Hindlimb muscle (tissue), 1 donor: Measurements from ENCODE around the gene PER2. TPM values are rescaled to one million over a fixed set of nuclear protein-coding genes. Genes with fewer than 3 reads are reported as not detected.
A peak's percentile ranks its signal among the peaks of the same experiment; 100 is the strongest.
"Not testable (repeated sequence)": the region's sequence is repeated elsewhere in the genome, so short reads cannot be mapped to it uniquely, and the experiment has no call there.

ENCODE experiments used
- DNase-seq: peaks from one replicate; pipeline ENCODE4 v3.0.0-alpha.2; 2013
- polyA plus RNA-seq: library from polyadenylated mRNA; unstranded; fragments of 120-200 nt; gene quantifications from one replicate; pipeline ENCODE4 v1.2.1, GENCODE V29; 2013; ENCODE audit not compliant: insufficient read length

Gene PER2
- polyA plus RNA-seq, 1 donor = 4.4 TPM

- DNase-seq = no peak
Observed at GRCh38 chr2:238286095-238286494, 2.3 kb downstream of the PER2 start.

GRCh38 chr2:238285653-238286082 is 2.7 kb downstream of the PER2 start:
- peak; percentile 87 for DNase-seq

DNA sequence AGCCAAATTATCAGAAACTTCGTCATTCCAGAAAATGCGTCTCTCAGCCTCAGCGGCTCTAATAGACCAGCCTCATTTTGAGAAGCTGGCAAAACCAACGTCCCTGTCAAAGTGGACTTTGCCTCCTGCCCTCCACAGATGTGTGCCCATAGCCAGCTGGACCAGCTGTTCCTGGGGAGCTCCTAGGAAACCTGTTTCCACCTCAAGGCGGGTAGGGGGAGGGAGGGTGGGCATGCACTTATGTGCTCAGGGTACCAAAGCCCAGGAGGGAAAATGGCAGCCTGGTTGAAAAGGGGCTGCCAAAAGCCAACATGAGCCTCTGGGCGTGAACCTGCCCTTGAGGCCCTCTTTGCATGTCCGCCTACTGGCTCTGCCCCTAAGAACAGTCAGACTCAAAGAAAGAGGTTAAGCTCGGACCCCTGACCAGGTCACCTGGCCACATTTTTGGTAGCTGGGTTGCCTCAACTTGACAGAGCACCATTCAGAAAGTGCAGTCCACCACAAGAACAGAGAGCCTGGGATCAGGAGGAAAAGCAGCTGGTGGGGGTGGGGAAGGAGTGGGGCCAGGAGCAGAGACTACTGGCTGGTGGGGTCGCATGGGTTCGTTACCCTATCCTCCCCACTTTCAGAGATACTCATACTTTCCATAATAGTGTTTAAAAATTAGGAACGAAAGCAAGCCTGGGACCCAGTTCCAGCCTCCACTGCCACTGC is 3.5 kb downstream of the PER2 start:
- DNase-seq = no peak

GRCh38 chr2:238282861-238283738 is 5.3 kb downstream of the PER2 start:
- DNase-seq = no peak

DNA sequence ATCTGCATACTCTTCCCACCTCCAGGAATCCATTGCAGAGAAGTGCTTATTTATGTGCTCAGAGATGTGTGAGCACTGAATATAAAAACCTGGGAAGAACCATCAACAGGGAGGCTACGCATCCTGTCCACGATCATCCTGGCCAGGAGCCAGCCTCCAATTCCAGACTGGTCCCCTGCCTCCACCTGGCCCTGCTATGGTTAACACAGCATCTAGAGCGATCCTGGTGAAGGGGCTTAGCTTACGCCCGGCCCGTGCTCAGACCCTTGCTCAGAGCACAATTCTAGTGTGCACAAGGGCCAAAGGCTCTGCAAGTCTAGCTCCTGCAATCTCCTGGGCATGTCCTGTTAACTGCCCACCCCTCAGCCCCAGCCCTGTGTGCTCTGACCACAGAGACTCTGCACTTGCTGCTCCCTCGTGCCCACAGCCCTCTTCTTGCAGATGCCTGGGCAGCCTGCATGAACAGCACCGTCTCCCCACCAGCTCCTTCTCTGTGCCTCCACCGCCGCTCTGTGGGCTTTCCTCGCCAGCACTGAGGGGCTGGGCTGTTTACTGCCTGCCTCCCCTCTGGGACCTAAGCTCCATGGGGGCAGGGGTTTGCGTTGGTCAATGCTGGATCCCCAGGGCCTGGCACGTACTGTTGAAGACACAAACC is 6.5 kb downstream of the PER2 start:
- no peak for DNase-seq

GRCh38 chr2:238280083-238280825 is 8.2 kb downstream of the PER2 start:
- DNase-seq = no peak

- no peak for DNase-seq
Observed at GRCh38 chr2:238279324-238279682, 9.1 kb downstream of the PER2 start.

DNA sequence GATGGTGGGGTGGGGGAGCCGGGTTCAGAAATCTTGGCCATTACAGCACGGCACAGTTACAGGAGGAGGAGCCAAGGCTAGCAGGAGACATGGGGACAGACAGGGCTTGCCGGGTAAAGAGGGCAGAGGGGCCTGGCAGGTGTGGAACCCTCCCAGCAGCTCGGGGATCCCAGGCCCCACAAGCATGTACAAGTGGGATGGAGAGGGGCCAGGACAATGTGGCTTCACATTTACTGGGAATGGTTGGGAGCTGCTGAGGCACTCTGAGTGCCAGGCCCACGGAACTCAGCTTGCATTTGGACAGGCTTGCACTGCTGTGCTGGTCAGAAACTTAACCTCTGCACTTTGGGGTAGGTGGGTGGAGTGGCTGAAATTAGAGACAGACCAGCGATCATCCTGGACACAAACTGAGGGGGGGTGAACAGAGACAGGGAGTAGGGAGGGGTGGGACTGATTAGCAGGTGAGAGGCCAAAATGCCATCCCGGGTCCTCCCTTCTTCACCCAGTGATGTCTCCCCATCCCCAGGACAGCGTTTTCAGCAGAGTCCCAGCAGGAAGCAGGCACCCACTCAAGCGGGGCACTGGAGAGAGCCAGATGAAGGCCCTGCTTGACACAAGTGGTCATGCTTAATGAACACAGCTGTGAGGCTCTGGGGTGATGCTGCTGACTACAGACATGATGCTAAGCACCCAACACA is 9.6 kb downstream of the PER2 start:
- DNase-seq = no peak

DNA sequence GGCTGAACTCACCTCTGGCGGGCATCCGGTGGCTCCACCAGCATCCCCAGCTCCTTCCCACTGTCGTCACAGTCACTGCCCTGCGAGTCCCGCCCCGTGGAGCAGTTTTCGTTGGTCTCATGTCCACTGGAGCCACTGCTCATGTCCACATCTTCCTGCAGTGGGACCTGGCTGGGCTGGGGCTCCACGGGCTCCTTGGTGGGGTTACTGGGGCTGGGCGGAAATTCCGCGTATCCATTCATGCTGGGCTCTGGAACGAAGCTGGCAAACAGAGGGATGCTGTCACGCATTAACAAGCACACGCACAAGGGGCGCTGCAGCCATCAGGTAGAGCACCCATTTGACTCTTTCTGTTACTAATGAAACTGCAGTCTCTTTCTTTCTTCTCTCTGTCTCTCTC is 10.7 kb downstream of the PER2 start:
- DNase-seq = no peak

DNA sequence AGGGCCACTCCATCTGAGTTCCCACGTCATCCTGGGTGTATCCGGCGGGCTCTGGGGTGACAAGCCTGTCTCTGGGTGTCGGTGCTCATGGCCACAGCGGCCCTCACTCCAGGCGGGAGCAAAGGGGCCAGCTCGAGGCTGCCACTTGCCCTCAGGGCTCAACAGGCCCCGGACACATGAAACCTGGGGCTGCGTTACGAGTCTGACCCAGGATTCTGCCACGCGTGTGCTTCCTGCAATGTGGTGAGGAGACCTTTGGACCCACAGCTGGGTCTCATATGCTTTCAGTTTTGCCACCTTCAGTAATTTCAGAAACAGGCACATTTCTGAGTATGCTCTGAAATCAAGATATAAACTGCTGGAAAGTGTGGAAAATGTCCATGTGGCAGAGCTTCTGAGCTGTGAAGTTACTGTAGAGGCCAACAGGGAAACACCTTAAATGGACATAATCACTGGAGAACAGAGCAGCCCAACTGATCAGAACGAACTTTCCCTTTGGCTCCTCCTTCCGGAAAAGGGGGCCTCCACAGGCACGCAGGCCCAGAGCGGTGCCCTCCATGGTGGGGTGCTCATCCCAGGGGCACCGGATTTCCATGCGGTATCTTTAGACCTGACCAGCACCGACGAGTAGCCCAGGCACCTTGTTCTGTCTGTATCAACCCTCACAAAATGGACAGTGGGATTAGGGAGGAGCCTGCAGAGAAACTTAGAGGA is 14.1 kb downstream of the PER2 start:
- no peak for DNase-seq

DNA sequence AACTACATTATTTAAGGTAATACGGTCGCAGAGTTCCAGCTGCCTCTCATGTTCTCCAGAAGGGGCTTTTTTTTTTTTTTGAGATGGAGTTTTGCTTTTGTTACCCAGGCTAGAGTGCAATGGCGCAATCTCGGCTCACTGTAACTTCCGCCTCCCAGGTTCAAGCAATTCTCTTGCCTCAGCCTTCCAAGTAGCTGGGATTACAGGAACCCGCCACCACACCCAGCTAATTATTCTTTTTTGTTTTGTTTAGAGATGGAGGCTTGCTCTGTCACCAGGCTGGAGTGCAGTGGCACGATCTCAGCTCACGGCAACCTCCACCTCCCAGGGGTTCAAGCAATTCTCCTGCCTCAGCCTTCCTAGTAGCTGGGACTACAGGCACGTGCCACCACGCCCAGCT is 15.0 kb downstream of the PER2 start:
- not testable (repeated sequence) for DNase-seq

- no peak for DNase-seq
Observed at GRCh38 chr2:238272156-238272555, 16.3 kb downstream of the PER2 start.

GRCh38 chr2:238271686-238272085 is 16.7 kb downstream of the PER2 start:
- not testable (repeated sequence) for DNase-seq

DNA sequence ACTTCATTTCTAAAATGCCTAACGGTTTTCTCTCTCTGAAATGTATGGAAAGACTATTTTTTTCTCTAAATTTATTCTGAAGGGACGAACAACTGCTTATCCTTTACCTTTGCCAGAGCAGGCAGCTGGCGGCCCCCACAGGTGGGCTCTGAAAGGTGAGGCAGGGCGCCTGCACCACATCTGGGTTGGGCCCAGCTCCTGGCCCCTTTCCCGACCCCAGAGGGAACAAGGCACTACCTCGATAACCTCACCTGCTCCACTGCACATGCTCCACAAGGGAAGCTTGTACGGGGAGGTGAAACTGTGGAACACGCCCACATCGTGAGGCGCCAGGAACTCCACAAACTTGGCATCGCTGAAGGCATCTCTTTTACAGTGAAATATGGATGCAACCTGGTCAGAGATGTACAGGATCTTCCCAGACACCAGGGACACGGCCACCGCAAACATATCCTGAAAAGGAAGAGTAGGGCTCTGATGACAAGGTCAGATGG is 17.3 kb downstream of the PER2 start:
- no peak for DNase-seq

GRCh38 chr2:238270606-238271005 is 17.8 kb downstream of the PER2 start:
- DNase-seq = no peak

DNA sequence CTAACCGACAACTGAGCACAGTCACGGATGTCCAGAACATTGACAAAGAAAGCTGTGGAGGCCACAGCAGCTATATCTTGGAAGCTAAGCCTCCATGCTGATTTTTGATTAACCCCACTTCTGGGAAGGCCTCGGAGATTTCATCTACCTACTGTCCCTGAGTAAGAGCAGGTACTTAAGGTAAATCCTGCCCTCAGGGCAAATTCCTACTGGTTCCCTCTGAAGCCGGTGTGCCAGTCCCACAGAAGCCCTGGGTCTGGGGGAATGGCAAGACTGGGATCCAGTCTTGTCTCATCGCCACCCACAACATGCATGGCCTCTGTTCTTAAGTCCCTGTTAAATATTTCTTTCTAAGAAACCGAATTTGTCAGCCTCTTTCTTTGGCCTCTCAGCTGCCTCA is 18.7 kb downstream of the PER2 start:
- no peak for DNase-seq

DNA sequence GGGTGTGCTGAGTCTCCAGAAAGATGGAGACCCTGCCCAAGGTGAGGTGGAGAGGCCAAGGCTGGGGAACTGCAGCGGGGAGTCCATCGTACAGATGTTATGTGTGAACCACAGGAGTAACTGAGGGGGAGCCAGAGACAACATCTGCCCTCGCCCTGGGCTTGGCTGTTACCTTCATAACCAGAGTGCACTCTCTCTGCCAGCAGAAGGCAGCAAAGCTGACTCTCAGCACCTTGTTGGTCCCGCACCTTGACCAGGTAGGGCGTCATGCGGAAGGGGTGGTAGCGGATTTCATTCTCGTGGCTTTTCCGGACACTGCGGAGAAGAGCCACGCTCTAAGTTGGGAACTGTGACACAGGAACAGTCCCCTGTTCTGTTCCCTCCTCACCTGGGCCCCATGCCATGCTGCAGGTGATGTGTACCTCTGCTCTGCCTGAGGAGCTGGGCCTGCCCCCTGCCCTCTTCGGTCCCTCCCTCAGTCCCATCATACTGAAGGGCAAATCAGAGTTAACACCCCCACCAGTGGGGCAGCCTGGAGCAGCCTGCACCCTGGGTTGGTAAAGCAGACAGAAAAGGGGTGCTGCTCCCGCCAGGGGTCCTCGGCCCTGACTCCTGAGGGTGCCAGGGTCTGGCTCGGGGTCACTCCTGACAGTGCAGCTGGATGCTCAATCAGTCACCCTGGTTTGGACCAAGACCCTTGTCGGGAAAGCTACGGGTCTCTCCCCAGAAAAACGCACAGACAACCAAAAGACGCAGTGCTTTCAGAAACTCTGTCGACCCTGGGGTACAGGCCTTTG is 20.3 kb downstream of the PER2 start:
- no peak for DNase-seq

DNA sequence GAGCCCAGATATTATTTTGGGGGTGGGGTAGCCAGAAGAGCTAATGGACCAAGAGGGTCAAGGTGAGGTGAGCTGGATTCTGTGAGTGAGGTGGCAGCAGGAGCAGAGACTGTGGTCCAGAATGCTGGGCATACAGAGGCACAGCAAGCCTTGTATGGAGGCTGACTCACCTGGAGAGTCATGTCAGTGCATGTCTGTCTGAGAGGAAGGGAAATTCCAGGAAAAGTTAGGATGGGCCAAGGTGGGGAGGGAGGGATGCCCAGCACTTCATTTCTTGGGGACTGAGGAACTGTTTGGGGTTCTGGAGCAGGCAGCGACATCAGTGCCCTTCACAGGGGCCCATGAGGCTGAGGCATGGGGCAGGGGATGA is 21.1 kb downstream of the PER2 start:
- no peak for DNase-seq

DNA sequence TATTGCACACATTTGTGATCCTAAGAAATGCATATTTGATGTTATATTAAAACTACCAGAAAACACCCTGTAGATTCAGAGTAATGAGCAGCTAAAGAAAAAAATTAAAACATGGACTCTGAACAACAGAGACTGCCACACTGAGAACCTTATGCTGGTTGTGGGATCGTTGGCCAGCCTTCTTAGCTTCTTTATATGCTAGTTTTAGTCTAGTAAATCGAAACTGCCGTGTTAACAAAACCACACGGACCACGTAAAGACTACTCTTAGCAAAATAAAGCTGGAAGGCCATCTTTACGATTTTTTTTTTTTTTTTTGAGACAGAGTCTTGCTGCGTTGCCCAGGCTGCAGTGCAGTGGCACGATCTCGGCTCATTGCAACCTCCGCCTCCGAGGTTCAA is 22.8 kb downstream of the PER2 start:
- DNase-seq = no peak

- no peak for DNase-seq
Observed at GRCh38 chr2:238264072-238264460, 24.3 kb downstream of the PER2 start.
